DND-41 (cell line): ENCODE results near the gene BLID.

Experiments
- ATAC-seq: fragments of 200-7000 bp; cut with Tn5 transposase; 3 replicates; pipeline ENCODE4 v1.9.1; 2021; ENCODE audit warnings: low read depth; ENCODE audit not compliant: insufficient read depth
- DNase-seq: peaks from one replicate; pipeline ENCODE4 v3.0.0-alpha.2; 2020
- H2AFZ ChIP-seq: 2 replicates; pipeline ENCODE4 v1.6.0; 2012; ENCODE audit warnings: low read depth, low read length
- H3K27ac ChIP-seq: 2 replicates; pipeline ENCODE4 v1.5.1; 2012; ENCODE audit warnings: low read length, inconsistent platforms
- H3K27me3 ChIP-seq: fragments of 200-600 bp; sonication (generic); 2 replicates; pipeline ENCODE4 v1.6.0; 2012; ENCODE audit warnings: low read length, mild to moderate bottlenecking, inconsistent platforms; ENCODE audit not compliant: insufficient read depth, poor library complexity
- H3K36me3 ChIP-seq: 2 replicates; pipeline ENCODE4 v1.5.1; 2012; ENCODE audit warnings: low read length, inconsistent platforms; ENCODE audit not compliant: insufficient read depth
- H3K4me1 ChIP-seq: 2 replicates; pipeline ENCODE4 v1.5.1; 2012; ENCODE audit warnings: mild to moderate bottlenecking, low read length; ENCODE audit not compliant: insufficient read depth
- H3K4me2 ChIP-seq: 2 replicates; pipeline ENCODE4 v1.6.0; 2012; ENCODE audit warnings: mild to moderate bottlenecking, moderate library complexity, low read length, inconsistent platforms; ENCODE audit not compliant: insufficient read depth
- H3K4me3 ChIP-seq, 2 experiments: fragments of 200-600 bp in 1 of 2; shearing (Covaris generic) in 1 of 2; 2 replicates each; pipeline ENCODE4 v1.5.1; 2012 to 2016; ENCODE audit warnings: inconsistent platforms in 2 of 2, low read length in 2 of 2, mild to moderate bottlenecking in 2 of 2, low read depth in 1 of 2, moderate library complexity in 1 of 2
- H3K79me2 ChIP-seq: 2 replicates; pipeline ENCODE4 v1.6.0; 2012; ENCODE audit warnings: low read length, inconsistent platforms; ENCODE audit not compliant: insufficient read depth
- H3K9ac ChIP-seq: 2 replicates; pipeline ENCODE4 v1.6.0; 2012; ENCODE audit warnings: low read depth, mild to moderate bottlenecking, inconsistent platforms, low read length, moderate library complexity
- H3K9me3 ChIP-seq: 2 replicates; pipeline ENCODE4 v1.5.1; 2012; ENCODE audit warnings: low read length, moderate library complexity, mild to moderate bottlenecking, inconsistent platforms; ENCODE audit not compliant: insufficient read depth, severe bottlenecking
- H4K20me1 ChIP-seq: 2 replicates; pipeline ENCODE4 v1.6.0; 2012; ENCODE audit warnings: low read length; ENCODE audit not compliant: insufficient read depth
- EZH2 ChIP-seq: IDR thresholded peaks from 3 replicates; pipeline ENCODE4 v1.6.1; 2012; ENCODE audit warnings: borderline replicate concordance, low read depth, mild to moderate bottlenecking, moderate library complexity, low read length, inconsistent platforms; ENCODE audit not compliant: severe bottlenecking
- TF ChIP-seq, protein P1 (sequence below): IDR thresholded peaks from 2 replicates; pipeline ENCODE4 v1.5.1; 2012; ENCODE audit warnings: borderline replicate concordance, low read length, moderate library complexity, mild to moderate bottlenecking; ENCODE audit not compliant: poor library complexity, severe bottlenecking; ENCODE audit errors: extremely low read depth

The BLID gene

DNA sequence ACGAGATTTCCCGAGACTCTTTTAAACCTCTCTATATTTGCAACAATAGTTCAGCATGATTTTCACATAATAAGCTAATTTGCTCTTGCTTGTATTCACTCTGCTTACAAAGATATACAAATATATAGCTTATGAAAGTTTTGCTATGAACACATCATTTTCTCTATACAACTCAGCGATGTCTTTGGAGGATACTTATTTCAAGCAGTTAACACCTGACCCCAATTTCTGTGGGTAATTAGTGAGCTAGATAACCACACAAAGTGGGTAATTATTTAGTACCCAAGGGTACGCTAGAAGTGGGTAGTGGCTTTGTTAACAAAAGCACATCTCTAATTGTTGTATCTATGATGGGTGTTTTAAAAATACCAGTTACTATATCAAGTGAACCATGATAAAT, 12.3 kb downstream of the BLID start:
- peaks cover 25% of the 10 kb centered on the region for H3K27me3 ChIP-seq
- no peak overlapping the region for H3K27ac ChIP-seq
- no peaks in the 10 kb centered on the region for H3K79me2 ChIP-seq
- no peak overlapping the region for H3K4me3 ChIP-seq
- no peak overlapping the region for H3K4me2 ChIP-seq
- H3K9ac ChIP-seq, result no peak overlapping the region
- H3K36me3 ChIP-seq, result no peaks in the 10 kb centered on the region
- no peaks in the 10 kb centered on the region for H4K20me1 ChIP-seq
- no peak for TF ChIP-seq EZH2
- TF ChIP-seq, protein P1, sequence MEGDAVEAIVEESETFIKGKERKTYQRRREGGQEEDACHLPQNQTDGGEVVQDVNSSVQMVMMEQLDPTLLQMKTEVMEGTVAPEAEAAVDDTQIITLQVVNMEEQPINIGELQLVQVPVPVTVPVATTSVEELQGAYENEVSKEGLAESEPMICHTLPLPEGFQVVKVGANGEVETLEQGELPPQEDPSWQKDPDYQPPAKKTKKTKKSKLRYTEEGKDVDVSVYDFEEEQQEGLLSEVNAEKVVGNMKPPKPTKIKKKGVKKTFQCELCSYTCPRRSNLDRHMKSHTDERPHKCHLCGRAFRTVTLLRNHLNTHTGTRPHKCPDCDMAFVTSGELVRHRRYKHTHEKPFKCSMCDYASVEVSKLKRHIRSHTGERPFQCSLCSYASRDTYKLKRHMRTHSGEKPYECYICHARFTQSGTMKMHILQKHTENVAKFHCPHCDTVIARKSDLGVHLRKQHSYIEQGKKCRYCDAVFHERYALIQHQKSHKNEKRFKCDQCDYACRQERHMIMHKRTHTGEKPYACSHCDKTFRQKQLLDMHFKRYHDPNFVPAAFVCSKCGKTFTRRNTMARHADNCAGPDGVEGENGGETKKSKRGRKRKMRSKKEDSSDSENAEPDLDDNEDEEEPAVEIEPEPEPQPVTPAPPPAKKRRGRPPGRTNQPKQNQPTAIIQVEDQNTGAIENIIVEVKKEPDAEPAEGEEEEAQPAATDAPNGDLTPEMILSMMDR, result no peak
- H2AFZ ChIP-seq, result no peak overlapping the region
- no peaks in the 10 kb centered on the region for H3K9me3 ChIP-seq
- no peaks in the 10 kb centered on the region for H3K4me1 ChIP-seq
- DNase-seq (no peak), ATAC-seq (no peak)

DNA sequence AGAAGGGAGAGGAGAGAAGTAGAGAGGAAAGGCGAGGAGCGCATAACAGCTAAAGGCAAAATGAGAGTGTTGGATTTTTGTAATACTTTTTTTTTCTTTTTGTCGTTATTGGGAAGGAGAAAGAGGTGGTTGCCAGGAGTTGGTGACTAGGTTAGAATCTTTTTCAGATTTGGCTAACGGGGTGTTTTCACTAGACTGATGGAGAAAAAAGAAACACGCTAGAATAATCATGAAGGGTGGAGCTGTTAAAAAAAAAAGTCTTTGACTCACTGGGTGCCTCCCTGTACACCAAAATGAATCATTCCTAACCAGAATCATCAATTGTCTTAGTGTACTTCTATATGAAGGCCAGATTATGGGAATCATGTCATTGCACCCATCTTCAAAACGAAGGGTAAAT, 12.7 kb downstream of the BLID start:
- Histone ChIP-seq H3K4me2 (no peak overlapping the region), H3K36me3 (no peaks in the 10 kb centered on the region), H3K79me2 (no peaks in the 10 kb centered on the region), H3K9ac (no peak overlapping the region), H3K9me3 (no peaks in the 10 kb centered on the region), H3K4me3 (no peak overlapping the region), H3K27me3 (peaks cover 29% of the 10 kb centered on the region), H4K20me1 (no peaks in the 10 kb centered on the region), H3K27ac (no peak overlapping the region), H2AFZ (no peak overlapping the region), H3K4me1 (no peaks in the 10 kb centered on the region)
- TF ChIP-seq EZH2, result no peak
- TF ChIP-seq, protein P1, result no peak
- no peak for ATAC-seq
- no peak for DNase-seq

DNA sequence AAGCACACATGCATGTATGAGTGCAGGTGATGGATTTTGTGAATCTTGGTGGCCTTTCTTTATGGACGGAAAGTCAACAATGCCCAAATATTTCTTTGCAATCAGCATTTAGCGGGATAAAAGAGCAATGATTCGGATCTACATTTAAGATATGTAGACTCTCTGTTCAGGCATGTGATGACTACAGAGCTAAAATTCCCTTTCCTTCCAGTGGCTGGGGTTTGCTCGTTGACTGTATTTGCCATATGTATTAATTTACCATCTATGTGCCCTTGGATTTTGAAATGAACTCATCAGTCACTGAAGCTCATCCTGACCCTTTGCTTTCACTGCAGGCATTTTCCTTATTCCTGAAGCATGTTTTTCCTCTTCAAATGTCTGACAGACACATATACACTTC, 13.6 kb downstream of the BLID start:
- Histone ChIP-seq H3K9ac (no peak overlapping the region), H3K4me1 (no peaks in the 10 kb centered on the region), H2AFZ (no peak overlapping the region), H3K4me2 (no peak overlapping the region), H3K4me3 (no peak overlapping the region), H4K20me1 (no peaks in the 10 kb centered on the region), H3K27ac (no peak overlapping the region), H3K36me3 (no peaks in the 10 kb centered on the region), H3K27me3 (peaks cover 33% of the 10 kb centered on the region), H3K79me2 (no peaks in the 10 kb centered on the region), H3K9me3 (no peaks in the 10 kb centered on the region)
- DNase-seq (no peak), ATAC-seq (no peak)
- TF ChIP-seq, protein P1, result no peak
- no peak for TF ChIP-seq EZH2

DNA sequence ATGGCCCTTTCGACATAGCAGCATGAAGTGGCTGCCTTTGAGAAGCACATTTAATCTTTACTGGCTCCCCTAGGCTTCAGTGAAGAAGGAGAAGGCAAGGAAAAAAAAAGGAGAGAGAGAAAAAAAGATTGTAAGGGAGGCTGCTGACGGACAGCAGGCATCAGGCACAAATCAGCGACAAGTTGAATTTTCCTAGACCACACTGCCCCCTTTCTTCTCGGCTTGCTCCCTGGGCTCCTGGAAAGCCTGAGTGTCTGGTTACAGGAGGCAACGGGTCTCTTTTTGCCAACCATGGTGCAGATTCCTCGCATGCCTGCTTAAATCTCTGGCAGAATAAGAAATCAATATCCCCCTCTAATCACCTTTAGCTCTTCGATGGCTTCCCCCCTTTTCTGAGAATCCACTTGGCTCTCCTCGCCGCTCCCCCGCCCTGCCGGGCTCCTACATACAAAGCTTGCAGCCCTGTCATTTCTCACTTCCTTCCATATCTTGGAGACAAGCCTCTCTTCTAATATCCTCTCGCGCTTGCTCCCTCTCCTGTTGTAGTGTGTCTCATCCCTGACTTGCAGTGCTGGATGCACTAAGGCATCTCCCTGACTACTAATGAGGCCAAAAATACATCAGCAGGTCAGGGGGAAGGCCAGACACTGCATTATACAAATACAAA, 14.3 kb downstream of the BLID start:
- DNase-seq (no peak), ATAC-seq (no peak)
- H4K20me1 ChIP-seq, result no peaks in the 10 kb centered on the region
- H3K9ac ChIP-seq, result no peak overlapping the region
- H3K4me2 ChIP-seq, result no peak overlapping the region
- H3K9me3 ChIP-seq, result no peaks in the 10 kb centered on the region
- TF ChIP-seq, protein P1, result no peak
- TF ChIP-seq EZH2, result no peak
- H3K36me3 ChIP-seq, result no peaks in the 10 kb centered on the region
- H3K4me1 ChIP-seq, result no peaks in the 10 kb centered on the region
- peaks cover 33% of the 10 kb centered on the region for H3K27me3 ChIP-seq
- no peak overlapping the region for H3K4me3 ChIP-seq
- H3K27ac ChIP-seq, result no peak overlapping the region
- no peaks in the 10 kb centered on the region for H3K79me2 ChIP-seq
- no peak overlapping the region for H2AFZ ChIP-seq
